Effector CD8-positive, alpha-beta T cell (primary cell): ENCODE results near the gene IL6R.
A peak's percentile ranks its signal among the peaks of the same experiment; 100 is the strongest.

Experiments
- DNase-seq: peaks from one replicate; lab custom pipeline; 2025; lab: John Stamatoyannopoulos, UW

Gene IL6R

DNA sequence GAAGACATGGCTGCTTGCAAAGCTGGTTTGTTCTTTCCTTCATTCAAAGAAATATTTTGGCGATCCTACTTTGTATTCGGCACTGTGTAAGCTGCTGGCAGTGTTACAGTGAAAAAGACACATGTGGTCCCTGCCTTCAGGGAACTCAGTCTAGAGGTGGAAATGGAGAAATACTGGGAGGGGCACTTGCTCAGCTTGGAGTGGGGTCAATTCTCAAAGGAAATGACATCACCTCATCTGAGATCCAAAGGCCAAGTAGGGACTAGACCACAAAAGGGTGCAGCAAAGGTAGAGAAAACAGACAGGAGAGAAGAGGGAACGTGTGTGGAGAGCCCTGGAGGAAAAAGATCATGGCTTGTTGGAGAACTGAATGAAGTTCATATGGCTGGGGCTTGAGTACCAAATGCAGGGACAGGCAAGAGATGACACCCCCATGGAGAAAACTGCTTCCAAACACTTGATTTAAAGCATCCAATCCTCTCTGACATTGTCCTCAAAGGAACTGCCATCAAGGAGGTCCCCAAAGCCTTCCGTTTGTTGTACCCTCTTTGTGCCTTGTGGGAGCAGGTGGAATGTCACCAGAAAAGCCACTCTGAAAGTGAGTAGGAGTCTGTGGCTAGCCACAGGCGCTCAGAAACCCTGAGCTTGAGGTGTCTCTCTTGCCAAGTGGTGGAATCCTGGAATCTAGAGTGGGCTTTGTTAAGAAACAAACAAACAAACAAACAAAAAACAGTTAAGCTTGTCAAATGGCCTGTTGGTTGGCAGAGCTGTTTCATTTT lies 48.6 kb downstream of the IL6R start:
- DNase-seq, result no peak

- no peak for DNase-seq
Observed at GRCh38 chr1:154454386-154455120, 49.4 kb downstream of the IL6R start.

DNA sequence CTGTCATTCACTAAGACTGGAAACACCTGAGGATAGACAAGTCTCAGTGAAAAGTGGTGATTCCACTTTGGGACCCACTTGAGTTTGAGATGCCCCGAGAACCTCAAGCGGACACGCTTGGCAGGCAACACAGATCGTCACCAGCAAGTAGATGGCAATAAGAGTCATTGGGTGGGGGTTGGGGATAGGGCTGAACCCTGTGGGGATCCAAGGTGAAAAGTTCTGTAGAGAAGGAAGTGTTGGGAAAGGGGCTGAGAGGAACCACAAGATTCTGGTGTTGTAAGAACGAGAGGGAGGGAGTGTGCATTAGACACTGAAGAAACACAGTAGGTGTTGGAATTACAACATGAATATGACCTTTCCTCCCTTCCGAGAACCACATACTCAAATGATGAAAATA lies 51.5 kb downstream of the IL6R start:
- no peak for DNase-seq

GRCh38 chr1:154459080-154459479 lies 53.9 kb downstream of the IL6R start:
- DNase-seq, result no peak

DNA sequence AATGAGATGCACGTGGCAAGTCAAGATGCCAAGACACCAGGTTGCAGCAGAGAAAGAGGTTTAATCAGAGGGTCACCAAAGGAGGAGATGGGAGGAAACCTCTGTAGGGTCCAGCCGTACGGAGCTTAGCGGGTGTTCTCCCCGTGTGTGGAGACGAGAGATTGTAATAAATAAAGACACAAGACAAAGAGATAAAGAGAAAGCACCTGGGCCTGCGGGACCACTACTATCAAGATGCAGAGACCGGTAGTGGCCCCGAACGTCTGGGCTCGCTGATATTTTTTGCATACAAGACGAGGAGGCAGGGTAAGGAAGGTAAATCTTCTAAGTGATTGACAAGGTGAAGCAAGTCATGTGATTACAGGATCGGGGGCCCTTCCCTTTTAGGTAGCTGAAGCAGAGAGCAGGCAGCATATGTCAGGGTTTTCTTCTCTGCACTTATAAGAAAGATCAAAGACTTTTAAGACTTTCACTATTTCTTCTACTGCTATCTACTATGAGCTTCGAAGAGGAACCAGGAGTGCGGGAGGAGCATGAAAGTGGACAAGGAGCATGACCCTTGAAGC lies 55.6 kb downstream of the IL6R start:
- DNase-seq, result no peak

- peak; percentile 15 for DNase-seq
Observed at GRCh38 chr1:154463512-154463990, 58.4 kb downstream of the IL6R start.

GRCh38 chr1:154465621-154466195 lies 60.6 kb downstream of the IL6R start:
- no peak for DNase-seq

DNA sequence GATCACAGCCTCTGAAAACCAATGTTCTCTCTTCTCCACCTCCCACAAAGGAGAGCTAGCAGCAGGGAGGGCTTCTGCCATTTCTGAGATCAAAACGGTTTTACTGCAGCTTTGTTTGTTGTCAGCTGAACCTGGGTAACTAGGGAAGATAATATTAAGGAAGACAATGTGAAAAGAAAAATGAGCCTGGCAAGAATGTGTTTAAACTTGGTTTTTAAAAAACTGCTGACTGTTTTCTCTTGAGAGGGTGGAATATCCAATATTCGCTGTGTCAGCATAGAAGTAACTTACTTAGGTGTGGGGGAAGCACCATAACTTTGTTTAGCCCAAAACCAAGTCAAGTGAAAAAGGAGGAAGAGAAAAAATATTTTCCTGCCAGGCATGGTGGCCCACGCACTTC lies 61.1 kb downstream of the IL6R start:
- no peak for DNase-seq

GRCh38 chr1:154466921-154467417 lies 61.8 kb downstream of the IL6R start:
- no peak for DNase-seq

DNA sequence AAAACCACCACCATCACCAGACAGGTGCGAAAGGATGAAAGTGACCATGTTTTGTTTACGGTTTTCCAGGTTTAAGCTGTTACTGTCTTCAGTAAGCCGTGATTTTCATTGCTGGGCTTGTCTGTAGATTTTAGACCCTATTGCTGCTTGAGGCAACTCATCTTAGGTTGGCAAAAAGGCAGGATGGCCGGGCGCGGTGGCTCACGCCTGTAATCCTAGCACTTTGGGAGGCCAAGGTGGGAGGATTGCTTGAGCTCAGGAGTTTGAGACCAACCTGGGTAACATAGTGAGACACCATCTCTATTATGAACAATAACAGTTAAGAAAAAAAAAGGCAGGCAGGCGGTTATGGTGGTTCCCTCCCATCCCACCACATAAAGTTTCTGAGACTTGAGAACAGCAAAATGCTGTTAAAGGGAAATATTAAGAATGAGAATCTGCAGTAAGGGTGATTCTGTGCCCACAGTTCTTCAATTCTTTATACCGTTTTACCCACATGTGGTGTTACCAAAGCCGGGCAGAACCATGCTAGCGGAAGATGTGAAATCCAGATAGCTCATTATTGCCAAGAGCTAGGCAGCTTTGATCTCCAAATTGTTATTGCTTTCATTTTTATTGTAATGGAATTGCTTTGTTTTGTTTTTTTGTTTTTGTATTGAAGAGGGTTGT lies 62.4 kb downstream of the IL6R start:
- no peak for DNase-seq

GRCh38 chr1:154468535-154469250 lies 63.5 kb downstream of the IL6R start:
- DNase-seq, result no peak

DNA sequence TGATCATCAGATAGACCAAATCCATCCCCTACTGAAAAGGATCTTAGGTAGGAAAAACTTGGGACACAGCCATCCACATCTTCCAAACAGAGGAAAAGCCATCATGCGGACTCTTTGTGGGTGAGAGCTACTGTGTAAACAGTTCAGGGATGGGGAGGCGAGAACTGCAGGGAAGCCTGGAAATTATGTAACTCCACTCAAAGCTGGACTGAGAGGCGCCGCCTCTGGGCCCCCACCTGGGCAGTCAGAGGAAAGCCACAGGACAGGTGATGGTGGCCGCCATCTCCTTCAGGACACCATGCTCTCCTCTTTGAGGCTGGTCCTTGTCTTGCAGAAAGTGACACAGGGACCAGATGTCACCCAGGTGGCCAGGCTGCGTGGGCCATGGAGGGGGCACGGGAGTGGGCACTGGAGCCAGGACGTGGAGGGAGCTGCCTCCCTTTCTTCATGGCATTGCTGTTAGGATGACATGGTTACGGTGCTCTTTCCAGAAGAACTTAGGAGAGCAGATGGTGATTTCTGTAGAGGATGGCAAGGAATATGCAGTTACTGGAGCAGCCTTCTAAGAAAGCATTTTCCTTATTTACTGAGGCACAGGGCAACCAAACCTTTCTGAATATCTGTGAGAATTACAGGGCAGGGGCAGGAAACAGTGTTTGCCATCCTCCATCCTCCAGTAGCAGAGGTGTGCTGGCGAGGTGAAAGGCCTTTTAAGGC lies 64.9 kb downstream of the IL6R start:
- DNase-seq, result no peak

- no peak for DNase-seq
Observed at GRCh38 chr1:154471304-154471703, 66.2 kb downstream of the IL6R start.

GRCh38 chr1:154474802-154475201 lies 69.7 kb downstream of the IL6R start:
- no peak for DNase-seq

DNA sequence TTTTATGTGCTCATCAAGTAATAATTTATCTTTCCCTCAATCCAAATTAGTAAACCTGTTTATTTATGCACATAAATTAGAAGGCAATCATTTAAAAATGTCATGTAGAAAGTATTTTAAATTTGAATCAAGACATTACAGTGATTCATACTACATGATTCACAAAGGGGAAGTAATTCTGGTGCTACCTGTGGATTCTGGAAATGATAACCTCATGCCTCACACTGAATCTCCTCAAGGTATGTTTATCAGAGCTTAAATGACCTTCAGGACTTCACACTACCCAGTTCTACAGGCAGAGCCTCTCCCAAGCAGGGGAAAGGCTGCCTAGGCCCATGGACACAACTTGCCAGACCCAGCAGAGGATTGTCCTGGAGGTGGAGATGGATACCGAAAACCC lies 71.6 kb downstream of the IL6R start:
- DNase-seq, result no peak

- no peak for DNase-seq
Observed at GRCh38 chr1:154478013-154478412, 72.9 kb downstream of the IL6R start.

DNA sequence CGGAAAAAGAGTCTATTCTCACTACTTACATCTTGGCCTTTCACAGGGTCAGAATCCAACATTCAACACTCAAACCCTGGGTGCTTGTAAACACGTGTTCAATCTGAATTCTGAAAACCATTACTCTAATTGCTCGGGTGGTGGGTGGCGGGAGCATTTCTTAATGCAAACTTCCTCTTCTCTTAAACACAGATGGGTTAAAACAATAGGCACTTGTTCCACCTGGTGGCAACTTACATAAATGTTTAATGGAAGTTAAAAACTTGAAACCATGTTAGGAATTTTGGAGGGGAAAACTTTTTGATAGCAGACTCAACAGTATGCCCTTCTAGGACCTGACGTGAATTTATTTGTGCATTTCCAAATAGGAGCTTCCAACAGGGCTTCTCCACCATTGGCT lies 73.5 kb downstream of the IL6R start:
- no peak for DNase-seq

DNA sequence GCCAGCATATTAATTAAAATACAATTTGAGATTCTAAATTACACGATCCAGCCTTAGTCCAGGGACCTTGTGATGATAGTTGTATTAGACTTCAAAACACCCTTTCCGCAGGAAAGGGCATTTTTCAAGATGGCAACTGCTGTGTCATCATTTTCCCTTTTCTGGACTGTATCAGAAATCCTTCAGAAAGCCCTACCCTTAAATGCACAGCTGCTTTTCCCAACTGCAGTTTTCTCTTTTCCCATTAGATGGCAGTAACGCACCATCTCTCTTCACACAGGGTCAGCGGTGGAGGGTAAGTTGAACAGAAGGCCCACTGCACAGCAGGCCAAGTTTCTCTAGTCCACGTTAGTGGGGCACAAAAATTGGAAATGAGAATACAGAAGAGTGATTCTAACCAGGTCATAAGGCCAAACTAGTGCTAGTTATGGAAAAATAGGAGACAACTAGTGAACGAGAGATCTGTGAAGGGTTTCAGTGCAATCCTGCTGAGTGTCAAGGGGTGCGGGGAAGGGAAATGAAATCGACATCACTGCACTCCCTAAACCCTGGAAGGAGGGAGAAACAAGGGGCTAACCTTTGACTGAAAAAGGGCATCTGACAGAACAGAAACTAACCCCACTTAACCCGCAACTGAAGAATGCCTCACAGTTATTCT lies 74.8 kb downstream of the IL6R start:
- DNase-seq, result peak; percentile 30

DNA sequence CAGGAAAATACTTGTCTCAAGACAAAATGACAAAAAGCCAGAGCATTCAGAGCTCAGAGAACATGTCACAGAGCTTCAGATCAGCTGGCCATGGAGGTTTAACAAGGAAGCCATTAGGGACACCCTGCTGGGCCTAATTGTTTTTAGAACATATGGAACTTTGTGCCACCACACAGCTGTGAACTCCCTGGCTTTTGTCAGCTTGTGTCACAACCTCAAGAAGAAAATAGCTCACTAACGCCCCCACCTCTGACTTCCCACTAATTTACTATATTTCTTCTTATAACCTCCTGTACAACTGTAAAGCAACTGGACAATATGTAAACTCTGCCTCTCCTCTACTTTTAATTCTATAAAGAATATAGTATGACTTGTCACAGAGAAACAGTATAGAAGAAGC lies 75.9 kb downstream of the IL6R start:
- no peak for DNase-seq
